Loucy (cell line): Measurements from ENCODE around the gene CHIC2.

Source experiments
- EZH2phosphoT487 ChIP-seq: fragments of 200-600 bp; IDR thresholded peaks from 2 replicates; pipeline ENCODE4 v1.6.1; 2018; ENCODE audit warnings: antibody characterized with exemption, mild to moderate bottlenecking, moderate library complexity, borderline replicate concordance
- TF ChIP-seq, protein P1 (sequence below): fragments of 200-600 bp; sonication (generic); conservative IDR thresholded peaks from 2 replicates; pipeline ENCODE4 v1.5.1; 2014; ENCODE audit warnings: mild to moderate bottlenecking, antibody characterized with exemption, low read length

- TF ChIP-seq, protein P1, sequence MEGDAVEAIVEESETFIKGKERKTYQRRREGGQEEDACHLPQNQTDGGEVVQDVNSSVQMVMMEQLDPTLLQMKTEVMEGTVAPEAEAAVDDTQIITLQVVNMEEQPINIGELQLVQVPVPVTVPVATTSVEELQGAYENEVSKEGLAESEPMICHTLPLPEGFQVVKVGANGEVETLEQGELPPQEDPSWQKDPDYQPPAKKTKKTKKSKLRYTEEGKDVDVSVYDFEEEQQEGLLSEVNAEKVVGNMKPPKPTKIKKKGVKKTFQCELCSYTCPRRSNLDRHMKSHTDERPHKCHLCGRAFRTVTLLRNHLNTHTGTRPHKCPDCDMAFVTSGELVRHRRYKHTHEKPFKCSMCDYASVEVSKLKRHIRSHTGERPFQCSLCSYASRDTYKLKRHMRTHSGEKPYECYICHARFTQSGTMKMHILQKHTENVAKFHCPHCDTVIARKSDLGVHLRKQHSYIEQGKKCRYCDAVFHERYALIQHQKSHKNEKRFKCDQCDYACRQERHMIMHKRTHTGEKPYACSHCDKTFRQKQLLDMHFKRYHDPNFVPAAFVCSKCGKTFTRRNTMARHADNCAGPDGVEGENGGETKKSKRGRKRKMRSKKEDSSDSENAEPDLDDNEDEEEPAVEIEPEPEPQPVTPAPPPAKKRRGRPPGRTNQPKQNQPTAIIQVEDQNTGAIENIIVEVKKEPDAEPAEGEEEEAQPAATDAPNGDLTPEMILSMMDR: no peak
- TF ChIP-seq EZH2phosphoT487: no peak
Observed at GRCh38 chr4:54076673-54077072, 12.3 kb upstream of the CHIC2 start.
